Gastroesophageal sphincter (tissue), 3 donors: ENCODE data around the gene REC114.

Experiments
- POLR2A ChIP-seq, 2 donors: fragments of 450-650 bp; IDR thresholded peaks; one replicate each; pipeline ENCODE4 v1.6.1; 2017; ENCODE audit warnings: antibody characterized with exemption in 2 of 2, mild to moderate bottlenecking in 2 of 2, moderate library complexity in 1 of 2
- TF ChIP-seq, protein P1 (sequence below), 4 experiments: fragments of 200-600 bp in 2 of 4; fragments of 450-650 bp in 2 of 4; sonication (generic) in 1 of 4; IDR thresholded peaks; one replicate each; pipeline ENCODE4 v1.5.1; 2017 to 2019; ENCODE audit warnings: antibody characterized with exemption in 4 of 4, mild to moderate bottlenecking in 2 of 4, moderate library complexity in 2 of 4

DNA sequence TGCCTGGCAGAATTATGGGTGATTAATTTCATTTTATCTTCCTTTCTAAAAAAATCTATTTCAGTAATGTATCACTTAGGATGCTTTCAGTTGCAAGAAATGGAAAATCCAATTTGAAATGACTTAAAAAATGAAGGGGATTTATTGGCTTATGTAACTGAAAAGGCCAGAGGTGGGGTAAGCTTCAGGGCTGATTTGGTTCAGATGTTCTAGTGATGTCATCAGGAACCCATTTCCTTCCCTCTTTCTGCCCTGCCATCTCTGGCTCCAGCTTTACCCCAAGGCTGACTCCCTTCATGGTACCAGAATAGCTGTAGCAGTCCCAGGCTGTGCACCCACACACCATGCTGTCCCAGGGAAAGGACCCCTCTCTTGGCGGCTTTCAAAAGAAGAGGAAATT, 18.5 kb upstream of the REC114 start:
- no peak for TF ChIP-seq POLR2A (IDR thresholded peaks at IDR 0.05)
- TF ChIP-seq, protein P1, sequence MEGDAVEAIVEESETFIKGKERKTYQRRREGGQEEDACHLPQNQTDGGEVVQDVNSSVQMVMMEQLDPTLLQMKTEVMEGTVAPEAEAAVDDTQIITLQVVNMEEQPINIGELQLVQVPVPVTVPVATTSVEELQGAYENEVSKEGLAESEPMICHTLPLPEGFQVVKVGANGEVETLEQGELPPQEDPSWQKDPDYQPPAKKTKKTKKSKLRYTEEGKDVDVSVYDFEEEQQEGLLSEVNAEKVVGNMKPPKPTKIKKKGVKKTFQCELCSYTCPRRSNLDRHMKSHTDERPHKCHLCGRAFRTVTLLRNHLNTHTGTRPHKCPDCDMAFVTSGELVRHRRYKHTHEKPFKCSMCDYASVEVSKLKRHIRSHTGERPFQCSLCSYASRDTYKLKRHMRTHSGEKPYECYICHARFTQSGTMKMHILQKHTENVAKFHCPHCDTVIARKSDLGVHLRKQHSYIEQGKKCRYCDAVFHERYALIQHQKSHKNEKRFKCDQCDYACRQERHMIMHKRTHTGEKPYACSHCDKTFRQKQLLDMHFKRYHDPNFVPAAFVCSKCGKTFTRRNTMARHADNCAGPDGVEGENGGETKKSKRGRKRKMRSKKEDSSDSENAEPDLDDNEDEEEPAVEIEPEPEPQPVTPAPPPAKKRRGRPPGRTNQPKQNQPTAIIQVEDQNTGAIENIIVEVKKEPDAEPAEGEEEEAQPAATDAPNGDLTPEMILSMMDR (IDR thresholded peaks at IDR 0.05), result no peak
